HG03108 (cell line): Measurements from ENCODE around the gene SVIL.
"Not testable (repeated sequence)": the region's sequence is repeated elsewhere in the genome, so short reads cannot be mapped to it uniquely, and the experiment has no call there.

Experiments used
- ATAC-seq: cut with Tn5 transposase; IDR thresholded peaks from one replicate; pipeline ENCODE4 v1.9.1; 2021; ENCODE audit warnings: moderate library complexity; ENCODE audit not compliant: unreplicated experiment

SVIL gene

DNA sequence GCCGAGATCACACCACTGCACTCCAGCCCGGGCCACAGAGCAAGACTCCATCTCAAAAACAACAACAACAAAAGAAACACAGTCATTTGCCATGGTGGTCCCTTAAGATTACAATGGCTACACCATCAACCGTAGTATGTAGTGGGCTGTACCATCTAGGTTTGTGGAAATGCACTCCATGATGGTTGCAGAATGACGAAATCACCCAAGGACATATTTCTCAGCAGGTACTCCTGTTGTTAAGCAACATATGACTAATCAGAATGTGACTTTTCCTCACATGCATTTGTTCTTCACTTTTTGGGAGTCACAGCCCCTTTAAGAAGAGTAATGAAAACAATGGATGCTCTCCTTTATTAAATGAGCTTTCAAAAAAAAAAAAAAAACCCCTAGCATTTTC lies 11.0 kb downstream of the SVIL start:
- ATAC-seq = no peak

DNA sequence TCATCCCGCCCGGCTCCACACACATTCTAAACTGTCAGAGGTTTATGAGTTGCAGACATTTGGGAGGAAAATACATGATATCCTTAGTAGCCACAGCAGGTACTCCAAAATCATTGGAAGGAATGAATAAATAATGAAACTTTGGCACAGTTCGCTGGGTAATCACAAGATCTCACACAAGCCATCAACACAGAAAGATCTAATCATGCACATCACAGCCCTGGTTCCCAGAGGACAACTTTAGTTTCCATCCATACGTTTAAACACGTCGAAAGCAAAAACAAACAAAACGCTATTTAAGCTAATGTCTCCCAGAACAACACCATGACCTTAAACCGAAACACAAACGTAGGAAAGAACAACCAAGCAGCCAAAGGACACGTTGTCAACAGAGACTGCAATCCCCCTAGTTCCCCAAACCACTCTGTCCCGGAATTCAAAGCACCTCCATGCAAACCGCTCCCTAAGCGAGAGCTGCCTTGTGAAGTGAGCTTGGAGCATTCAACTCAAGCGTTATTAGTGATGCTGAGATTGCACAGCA lies 12.3 kb downstream of the SVIL start:
- no peak for ATAC-seq

DNA sequence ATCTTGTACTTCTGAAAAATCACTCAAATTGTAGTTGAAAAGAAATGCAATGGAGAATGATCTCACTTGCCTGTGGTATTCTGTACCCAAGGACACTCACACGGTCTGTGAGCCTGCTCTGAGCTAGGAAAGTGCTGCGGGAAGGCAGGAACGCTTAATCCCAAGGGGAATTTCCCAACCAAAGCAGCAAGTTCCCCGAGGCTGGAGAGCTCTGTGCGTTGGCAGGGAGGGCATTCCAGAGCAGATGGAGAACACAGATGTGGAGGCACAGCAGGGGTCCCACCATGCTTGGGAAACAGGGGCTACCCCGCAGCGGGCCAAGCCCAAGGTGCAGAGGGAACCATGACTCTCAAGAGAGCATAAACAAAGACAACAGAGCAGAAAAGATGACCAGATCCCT lies 13.6 kb downstream of the SVIL start:
- ATAC-seq = no peak

DNA sequence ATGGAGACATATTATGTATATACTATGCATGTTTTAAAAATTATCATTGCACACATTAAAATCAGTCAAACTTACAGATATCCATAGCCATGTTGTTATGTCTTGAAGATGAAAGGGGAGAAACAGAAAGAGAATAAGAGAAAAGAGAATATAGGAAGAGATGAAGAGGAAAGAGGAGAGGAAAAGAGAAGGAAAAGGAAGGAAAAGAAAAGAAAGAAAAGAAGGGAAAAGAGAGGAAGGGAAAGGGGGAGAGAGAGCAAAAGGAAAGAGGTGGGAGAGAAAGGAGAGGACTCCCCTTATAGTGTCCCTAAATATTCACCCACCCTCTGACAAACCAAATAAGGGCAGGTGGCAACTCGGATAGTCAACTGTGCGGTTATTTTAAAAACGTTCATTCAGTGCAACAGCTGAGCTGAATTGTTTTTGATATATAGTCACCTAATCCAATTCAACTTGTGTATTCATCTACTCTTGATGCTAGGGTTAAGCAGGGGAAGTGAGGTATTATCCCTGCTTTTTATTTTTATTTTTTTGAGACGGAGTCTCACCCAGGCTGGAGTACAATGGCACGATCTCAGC lies 14.6 kb downstream of the SVIL start:
- ATAC-seq = no peak

DNA sequence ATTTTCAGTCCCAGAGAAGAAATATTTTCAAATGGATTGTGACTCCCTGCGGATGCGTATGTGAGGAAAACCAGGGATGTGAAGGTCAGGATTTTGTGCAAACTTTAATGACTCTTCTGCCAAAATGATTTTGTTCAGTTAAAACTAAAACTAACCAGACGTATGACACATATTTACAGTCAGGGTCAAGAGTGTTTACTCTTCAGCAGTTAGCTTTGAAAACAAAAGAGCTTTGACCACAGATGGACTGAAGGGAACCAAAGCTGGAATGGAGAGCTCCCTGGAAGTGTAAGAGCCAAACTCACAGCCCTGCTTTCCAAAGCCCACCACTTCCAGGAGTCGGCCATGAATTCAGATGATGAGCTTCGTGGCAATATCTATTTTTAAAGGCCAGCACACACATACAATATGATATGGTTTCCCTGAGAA lies 15.5 kb downstream of the SVIL start:
- no peak for ATAC-seq

DNA sequence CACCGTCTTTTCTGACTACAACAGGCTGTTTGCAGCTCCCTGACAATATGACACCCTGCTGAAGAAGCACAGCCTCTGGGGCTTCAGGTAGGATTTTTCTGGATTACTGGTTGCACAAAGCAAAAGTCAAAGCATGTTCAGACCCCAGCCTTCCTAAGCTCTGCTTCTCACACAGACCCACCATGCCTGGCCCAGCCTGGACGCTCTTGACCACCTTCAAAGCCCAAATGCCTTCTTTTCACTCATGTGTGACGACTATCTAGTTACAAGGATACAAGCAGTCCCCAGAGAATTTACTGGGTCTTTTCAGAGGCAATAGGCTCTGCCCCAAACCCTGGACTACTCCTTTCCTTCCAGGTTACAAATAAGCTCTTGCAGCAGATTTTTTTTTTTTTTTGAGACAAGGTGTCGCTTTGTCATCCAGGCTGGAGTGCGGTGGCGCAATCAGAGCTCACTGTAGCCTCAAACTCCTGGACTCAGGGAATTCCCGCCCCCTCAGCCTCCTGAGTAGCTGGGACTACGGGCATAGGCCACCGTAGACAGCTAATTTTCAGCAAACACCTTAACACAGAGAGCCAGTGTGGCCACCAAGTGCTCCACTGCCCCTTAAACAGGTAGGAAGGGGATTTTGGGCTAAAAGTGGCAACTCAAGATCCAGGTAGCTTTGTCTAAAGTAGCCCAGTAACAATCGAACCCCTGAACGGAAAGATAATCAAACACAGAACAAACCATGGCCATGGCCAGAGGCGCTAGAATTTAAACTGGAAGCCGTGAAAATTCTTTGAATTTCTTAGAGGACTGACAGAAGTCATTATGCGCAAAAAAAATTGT lies 16.2 kb downstream of the SVIL start:
- ATAC-seq = no peak

DNA sequence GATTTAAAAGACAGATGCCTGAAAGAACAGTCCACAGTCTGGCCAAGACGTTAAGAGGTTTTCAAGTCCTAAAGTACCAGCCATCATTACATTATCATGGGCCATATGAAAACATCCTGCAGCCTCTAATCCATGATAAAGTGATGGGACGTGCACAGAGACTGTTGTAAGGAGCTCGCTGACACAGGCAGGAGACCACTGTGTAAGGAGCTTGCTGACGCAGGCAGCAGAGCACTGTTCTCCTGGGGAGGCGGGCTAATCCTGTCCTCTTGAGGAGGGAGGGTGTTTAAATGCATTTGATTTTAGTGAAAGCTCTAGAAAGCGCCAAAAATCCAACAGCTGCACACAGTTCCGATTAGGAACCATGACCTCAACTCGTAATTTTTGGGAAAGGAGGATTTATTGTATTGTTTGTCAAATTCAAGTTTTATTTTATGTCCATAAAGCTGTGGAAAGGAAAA lies 16.9 kb downstream of the SVIL start:
- ATAC-seq = no peak

DNA sequence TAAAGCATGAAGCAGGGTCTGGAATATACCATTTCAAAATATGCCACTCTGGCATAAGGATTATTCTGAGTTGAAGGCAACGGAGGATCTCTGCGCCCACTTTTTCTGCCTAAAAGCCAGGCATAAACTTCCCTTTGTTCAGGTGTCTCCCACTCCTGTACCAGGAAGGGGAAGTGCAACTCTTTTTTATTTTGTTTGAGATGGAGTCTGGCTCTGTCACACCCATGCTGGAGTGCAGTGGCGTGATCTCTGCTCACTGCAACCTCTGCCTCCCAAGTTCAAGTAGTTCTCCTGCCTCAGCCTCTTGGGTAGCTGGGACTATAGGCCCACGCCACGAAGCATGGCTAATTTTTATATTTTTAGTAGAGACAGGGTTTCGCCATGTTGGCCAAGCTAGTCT lies 18.2 kb downstream of the SVIL start:
- ATAC-seq = no peak

DNA sequence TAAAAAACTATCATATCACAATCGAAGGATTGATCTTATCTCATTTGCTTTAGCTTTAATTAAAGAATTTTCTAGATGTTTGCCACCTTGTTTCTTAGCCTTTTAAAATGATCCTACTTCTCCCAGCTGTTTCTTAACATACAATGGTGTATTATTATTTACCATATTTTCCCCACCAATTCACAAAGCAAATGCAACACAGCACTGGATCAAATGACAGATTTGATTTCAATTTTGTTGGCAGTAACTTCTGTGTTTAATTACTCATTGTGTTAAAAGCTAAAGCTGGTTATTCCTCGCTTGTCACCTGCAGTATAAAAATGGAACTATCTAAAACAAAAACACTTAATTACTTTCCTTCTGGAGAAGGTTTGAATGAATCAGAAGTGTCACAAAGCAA lies 19.6 kb downstream of the SVIL start:
- ATAC-seq = no peak

DNA sequence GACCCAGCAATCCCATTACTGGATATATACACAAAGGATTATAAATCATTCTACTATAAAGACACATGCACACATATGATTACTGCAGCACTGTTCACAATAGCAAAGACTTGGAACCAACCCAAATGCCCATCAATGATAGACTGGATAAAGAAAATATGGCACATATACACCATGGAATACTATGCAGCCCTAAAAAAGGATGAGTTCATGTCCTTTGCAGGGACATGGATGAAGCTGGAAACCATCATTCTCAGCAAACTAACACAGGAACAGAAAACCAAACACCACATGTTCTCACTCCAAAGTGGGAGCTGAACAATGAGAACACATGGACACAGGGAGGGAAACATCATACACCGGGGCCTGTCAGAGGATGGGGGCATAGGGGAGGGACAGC lies 20.5 kb downstream of the SVIL start:
- ATAC-seq = not testable (repeated sequence)

DNA sequence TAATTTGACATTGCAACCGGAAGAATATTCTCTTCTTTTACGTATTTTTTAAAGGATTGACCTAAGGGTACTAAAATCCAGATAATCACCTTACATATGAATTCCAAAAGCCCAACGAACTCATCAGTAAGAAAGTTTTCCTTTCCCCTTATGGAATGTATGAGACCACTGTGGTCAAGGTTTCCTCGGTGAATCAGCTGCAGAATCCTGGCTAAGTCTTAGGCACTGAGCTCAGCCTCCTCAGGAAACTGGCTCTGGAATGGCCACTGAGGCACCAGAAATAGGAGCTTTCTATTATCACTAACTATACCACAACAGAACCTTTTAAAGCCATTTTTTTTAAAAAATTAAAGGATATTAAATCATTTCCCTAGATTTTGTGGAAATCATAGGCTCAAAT lies 21.0 kb downstream of the SVIL start:
- ATAC-seq = no peak

DNA sequence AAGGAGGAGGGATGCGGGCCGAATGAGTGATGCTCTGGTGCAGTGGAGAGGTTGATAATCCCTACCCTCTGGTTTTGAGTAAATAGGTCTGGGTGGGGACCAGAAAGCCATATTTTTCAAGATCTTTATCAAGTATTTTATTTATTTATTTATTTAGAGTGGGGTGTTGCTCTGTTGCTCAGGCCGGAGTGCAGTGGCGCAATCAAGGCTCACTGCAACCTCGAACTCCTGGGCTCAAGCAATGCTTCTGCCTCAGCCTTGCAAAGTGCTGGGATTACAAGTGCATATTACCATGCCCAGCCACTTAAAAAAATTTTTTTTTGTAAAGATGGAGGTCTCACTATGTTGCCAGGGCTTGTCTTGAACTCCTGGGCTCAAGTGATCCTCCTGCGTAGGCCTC lies 21.6 kb downstream of the SVIL start:
- no peak for ATAC-seq

DNA sequence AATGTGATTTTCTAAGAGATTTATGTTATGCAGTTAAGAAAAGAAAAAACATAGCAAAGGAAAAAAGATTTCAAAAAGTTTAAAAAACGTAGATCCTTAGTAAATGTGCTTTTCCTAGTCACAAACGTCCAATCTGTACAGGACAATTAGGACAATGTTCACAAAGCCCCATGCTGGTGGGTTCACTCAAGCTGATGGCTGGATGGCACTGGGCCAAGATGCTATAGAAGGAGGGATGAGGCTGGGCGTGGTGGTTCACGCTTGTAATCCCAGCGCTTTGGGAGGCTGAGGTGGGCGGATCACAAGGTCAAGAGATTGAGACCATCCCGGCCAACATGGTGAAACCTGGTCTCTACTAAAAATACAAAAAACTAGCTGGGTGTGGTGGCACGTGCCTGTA lies 22.1 kb downstream of the SVIL start:
- ATAC-seq = no peak

DNA sequence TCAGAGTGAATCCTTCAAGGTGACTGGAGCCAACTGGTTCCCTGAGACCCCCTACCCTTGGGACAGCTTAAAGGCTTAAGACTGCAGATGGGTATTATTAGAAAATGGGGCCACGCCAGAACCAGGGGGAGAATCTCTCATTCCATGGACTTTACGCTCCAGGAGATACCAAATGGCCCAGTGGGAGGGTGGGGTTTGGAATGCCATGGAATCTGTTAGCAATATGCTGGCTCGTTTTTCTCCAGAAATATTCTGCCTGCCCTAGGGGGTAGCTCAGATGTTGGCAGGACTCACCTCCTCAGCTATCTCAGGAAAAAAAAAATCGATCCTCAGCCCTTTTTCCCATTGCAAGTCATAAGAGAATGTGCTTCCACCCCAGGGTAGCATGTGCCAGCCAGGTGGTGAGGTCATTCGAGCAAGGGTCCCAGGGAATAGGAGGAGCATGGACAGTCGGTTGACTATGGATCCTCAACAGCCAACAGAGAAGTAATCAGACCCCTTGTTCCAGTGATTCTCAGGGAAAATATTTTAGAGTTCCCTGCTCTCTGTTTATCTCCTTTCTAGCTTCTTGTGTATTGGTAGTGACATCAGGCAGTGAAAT lies 22.9 kb downstream of the SVIL start:
- ATAC-seq = no peak

DNA sequence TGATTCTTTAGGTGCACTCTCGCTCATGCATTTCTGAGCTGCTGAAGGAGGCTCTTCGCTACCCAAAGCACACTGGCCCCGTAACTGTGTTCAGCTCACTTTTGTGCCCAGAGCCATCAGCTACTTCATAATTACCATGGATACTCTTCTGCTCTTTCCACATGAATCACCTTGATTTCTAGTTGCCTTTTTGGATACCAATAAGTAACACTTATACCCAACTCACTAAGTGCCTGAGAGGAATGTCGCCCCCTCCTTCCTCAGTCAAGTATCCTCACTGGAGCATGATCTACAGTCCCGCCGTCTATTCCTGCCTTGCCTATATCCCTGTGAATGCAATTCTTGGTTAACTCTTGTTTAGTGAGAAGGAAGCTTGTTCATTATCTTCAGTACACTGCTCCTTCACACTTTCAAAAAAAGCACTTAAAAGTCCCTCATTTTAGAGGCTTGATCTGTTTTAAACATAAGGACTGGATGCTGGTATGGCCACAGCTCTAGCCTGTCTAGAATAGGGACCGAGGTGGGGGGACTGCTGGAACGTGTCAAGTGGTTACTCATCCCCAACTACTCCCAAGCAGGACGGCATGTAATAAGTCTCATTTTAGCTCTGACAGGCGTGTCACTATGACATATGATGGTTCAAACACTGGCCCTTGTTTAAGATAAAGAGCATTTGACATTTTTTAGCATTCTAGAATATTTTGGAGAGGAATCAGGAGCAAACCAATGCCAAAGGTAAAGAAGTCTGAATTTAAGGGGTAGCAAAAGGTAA lies 23.7 kb downstream of the SVIL start:
- no peak for ATAC-seq

DNA sequence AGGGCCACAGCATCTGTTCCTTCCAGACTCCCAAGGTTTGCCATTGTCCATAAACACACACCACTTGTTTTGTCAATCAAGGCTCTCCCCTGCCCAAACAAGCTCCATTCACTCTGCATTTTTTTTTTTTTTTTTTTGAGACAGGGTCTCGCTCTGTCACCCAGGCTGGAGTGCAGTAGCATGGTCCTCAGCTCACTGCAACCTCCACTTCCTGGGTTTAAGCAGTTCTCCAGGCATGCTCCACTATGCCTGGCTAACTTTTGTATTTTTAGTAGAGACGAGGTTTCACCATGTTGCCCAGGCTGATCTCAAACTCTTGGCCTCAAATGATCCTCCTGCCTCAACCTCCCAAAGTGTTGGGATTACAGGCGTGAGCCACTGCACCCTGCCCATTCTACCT lies 24.4 kb downstream of the SVIL start:
- not testable (repeated sequence) for ATAC-seq

DNA sequence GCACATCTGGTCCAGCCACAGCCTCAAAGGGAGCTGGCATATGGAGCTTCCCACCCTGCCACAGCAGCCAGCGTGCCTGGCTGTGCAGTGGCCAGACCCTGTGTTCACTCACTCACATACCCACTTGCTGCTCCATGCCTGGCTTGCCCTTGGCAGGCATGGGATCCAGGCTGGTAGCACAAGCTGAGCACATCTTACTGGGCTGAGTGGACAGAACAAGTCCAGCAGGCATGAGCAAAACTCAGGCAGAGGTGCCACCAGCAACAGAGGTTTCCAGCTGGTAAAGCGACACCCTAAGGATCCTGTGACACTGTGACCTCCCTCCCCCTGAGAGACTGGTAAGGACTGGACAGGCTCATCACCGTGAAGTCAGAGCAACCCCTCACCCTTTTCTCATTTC lies 25.1 kb downstream of the SVIL start:
- ATAC-seq = no peak

DNA sequence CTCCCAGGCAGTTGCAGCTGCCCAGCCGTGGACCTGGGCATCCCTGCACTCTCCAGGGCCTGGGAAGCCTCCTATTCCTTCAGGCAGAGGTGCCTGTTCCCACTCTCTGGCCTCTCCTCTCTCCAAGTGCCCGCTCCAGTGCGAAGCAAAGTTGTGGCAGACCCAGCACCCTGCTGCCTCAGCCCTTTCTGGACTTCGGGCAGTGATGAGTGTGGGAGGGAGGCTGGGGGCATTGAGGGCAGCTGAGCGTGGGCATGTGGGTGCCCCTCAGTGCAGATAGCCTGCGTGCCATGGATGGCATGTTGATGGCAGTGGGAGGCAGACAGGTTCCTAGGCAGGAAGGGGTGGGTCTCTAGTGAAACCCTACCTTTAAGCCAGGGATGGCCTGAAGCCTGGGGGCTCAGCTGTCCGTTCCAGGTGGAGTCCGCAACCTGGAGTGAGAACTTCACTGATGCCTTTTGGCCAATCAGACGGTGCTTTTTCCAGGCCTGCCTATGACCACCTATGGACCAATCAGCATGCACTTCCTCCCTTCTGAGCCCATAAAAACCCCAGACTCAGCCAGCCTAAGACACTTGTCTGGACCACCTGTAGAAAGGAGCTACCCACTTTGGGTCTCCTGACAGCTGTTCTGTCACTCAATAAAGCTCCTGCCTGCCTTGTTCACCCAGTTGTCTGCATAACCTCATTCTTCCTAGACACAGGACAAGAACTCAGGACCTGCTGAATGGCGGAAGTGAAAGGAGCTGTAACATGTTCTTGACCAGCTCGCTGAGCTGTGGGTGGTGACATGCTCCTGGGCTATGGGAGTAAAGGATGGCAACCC lies 26.1 kb downstream of the SVIL start:
- ATAC-seq = no peak

DNA sequence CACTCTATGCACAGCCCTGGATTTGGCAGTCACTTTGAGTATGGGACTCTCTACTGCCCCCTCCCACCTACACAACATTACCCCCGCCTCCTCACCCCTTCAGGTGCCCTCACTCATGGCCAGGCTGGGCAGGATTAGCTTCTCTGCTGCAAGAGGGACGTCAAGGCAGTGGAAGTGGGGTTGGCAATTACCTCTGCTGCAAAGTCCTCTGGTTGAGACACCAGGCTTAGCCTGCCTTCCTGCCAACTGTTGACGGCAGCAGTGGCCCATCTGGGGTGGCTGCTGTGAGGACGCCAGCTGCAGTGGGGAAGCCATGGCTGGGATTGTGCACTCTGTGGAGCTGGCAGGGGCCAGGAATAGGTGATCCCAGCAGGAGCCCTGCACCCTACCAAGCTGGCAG lies 26.7 kb downstream of the SVIL start:
- no peak for ATAC-seq

DNA sequence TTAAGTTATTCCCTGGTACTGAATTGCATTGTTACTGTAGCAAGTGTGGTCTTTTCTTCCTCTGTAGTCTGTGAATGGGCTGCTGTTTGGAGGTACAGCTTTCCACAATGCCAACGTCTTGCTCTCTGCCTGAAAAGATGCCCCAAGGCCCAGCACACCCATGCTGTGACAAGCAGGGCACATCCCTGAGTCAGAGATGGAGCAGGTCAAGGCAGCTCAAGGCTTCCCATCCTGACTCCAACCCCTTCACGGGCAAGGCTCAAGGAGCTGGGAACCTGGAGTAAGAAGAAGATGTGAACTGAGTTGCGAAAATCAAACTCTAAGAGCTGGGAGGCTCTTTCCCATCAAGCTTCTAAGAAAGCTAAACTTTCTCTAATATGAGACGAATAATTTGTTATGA lies 27.2 kb downstream of the SVIL start:
- ATAC-seq = no peak
